ENCODE data around the gene OTX2.

OTX2 gene

DNA sequence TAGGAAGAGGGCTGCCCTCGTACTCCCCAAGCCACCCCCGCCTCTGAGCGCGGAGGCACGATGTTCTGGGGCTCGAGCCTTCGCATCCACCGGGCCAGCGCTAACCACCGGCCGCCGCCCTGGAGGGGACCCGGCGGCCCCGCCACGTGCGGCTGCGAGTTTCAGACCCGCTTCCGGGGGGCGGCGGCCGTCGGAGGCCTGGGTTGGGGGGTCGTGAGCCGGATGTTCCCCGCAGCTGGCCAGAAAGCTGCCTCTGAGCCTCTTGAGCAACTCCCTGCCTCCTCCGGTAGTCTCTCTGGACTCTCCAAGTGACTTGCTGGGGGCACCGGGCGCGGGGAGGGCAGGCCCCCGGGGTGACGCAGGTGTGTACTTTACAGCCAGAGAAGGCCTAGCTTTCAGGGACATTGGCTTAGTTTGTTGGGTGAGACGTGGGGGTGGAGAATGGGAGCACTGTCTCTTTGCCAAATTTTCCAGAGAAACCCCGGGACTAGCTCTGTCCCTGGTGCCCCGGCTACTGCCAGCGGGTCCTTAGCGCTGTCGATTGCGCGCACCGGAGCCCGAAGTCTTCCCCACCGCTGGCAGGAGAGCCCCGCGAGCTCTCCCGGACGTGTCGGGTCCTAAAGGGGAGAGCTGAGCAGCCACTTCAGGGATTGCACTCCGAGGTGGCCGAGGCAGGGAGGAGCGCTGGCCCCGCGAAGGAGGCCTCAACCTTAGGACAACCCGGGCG lies 15.6 kb downstream of the OTX2 start:
- DNase-seq: no peak

DNA sequence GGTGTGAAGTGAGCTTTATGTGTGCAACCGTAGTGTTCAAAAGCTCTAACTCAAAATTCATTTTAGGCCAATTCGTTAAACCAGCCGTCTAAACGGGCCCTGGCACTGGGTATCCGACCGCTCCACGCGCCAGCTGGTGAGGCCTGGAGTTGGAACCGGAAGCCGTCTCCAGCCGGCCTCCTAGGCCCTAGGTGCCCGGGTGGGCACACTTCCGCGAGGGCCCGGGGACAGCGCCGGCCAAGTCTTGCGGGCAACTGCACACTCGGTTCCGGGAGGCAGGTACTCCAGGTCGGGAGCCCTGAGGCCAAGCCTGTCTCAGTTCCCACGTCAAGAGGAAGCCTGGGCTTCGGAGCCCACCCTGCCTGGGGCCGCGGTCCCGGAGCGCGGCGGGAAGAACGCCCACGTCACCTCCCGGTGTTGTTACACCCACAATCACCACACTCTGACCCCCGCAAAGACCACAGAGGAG lies 16.2 kb downstream of the OTX2 start:
- DNase-seq: no peak

- DNase-seq: no peak
These were observed 20.3 kb downstream of the OTX2 start for GRCh38 chr14:56789955-56790354.

DNA sequence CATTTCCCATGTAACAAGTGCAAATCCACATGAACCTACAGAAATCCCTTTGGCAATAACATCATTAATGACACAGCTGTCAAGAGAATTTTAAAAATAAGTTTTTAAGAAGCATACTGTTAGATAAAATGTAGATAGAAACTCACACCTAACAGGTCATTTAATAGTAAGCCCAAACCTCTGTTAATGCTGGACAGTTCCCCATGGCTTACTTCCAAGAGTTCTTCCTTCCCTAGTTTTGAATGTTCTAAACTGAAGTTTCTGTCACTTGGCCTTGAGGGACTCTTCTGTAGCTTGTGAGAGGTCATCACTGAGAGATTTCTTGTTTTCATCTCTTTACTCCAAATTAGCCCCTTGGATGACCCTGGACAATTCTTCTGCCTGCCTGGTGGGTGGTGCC lies 22.7 kb downstream of the OTX2 start:
- DNase-seq: no peak

GRCh38 chr14:56782711-56783110 lies 27.6 kb downstream of the OTX2 start:
- no peak for DNase-seq

GRCh38 chr14:56774503-56774902 lies 35.8 kb downstream of the OTX2 start:
- DNase-seq: no peak

DNA sequence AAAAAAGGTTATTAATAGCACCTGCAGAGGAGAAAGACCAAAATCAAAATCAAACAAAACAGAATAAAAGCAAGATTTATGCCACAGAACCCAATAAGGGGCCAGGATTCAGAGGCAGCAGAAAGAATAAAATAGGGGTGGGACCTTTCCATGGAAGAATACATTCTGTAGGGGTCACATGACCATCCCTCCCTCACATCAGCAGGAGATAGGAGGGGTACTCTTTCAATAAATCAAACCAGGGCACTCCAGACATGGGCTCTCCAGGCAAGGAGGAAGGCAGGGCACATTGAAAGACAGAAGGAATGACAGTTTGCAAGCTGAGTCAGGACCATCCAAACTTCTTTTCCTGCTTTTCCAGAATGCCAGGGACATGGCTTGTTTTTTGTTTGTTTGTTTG lies 39.8 kb downstream of the OTX2 start:
- no peak for DNase-seq

GRCh38 chr14:56760164-56760914 lies 49.9 kb downstream of the OTX2 start:
- no peak for DNase-seq

- DNase-seq: no peak
These were observed 50.6 kb downstream of the OTX2 start for GRCh38 chr14:56759633-56760032.

DNA sequence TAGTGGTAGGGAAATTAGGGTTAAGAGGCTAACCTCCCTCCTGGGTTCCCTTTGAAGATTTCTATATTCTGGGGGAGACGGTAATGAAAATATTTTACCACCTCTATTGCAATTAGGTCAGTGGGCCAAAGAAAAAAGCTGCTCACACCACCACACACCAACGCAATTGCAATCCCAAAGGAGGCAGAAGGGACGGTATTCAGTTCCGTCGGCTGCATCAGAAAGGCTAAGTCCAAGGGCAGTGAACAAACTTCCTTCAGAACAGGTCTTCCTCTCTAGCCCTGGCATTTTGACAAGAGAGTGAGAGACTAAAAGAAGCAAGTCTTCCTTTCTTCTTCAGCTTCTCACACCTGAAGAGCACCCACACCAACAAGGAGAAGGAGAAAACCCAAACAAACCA lies 51.2 kb downstream of the OTX2 start:
- no peak for DNase-seq

DNA sequence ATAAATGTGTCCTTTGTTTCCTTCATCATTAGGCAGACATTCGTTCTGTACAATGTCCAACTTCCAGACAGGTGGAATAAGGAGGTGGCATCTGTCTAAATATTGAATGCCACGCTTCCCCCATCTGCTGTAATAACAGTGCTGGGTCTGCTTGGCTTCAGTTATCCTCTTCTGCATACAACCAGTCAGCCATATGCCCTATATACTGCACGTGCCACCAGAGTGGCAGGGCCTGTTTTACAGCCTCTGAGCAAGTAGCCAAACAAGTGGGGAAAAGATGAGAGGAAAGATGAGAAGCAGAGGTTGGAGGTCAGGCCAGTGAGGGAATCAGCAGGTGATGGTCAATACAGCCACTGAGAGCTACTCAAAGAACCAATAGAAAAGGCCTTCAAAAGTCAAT lies 55.4 kb downstream of the OTX2 start:
- no peak for DNase-seq

DNA sequence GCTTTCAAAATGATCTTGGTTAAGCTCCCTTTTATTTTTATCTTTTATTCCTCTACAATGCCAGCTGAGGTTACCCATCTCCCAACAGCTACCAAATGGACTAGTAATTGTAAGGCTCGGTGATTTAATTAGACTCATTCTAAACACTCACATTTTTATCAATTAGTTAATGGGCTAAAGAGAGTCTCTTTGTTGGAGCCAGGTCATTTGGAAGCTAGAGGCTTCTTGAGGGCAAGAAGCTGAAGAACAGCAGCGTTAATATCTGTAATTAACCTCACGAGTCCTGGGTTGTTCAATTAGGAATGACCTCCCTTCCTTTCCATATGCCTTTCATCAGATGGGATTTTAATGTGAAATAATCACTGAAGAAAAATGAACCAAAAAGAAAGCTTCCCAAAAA lies 56.9 kb downstream of the OTX2 start:
- DNase-seq: no peak

GRCh38 chr14:56752428-56752827 lies 57.9 kb downstream of the OTX2 start:
- no peak for DNase-seq

DNA sequence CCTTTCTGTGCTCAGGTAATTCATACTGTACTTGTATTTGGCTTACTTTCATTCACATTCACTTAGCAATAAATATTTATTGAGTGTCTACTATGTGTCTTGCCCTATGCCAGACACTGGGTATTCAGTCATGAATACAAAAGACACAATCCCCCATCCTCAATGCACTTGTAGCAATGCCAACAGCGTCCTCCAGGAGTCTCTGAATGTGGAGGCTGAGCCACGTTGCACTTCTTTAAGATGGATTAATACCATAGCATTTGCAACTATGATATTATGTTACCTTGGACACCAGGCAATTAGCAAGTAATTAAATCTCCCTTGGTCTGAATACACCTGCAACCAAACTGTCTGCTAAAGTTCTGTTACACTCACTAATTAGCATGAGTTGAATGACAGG lies 58.8 kb downstream of the OTX2 start:
- no peak for DNase-seq
